GM23338 (cell line): ENCODE results near the gene POLR2F. TPM values are rescaled to one million over a fixed set of nuclear protein-coding genes. Genes with fewer than 3 reads are reported as not detected.

Source experiments
- ATAC-seq: fragments of 200-7000 bp; cut with Tn5 transposase; 3 replicates; pipeline ENCODE4 v1.9.1; 2020
- DNase-seq: peaks from one replicate; pipeline ENCODE4 v3.0.0-alpha.2; 2015; ENCODE audit warnings: low spot score
- H2AFZ ChIP-seq: fragments of 200-600 bp; sonication (generic); 2 replicates; pipeline ENCODE4 v1.8.0; 2016; ENCODE audit warnings: antibody characterized with exemption, mild to moderate bottlenecking, moderate library complexity
- H3F3A ChIP-seq: fragments of 200-600 bp; sonication (generic); replicated peaks from 2 replicates; pipeline ENCODE4 v1.8.0; 2017; ENCODE audit warnings: antibody characterized with exemption, mixed run types, low read depth
- H3K27ac ChIP-seq: fragments of 200-600 bp; sonication (generic); 2 replicates; pipeline ENCODE4 v1.6.1; 2016; ENCODE audit warnings: low read depth
- H3K27me3 ChIP-seq: fragments of 200-600 bp; sonication (generic); 2 replicates; pipeline ENCODE4 v1.8.0; 2016; ENCODE audit warnings: mild to moderate bottlenecking, mixed run types, moderate library complexity; ENCODE audit not compliant: insufficient read depth
- H3K36me3 ChIP-seq: fragments of 200-600 bp; sonication (generic); 2 replicates; pipeline ENCODE4 v1.8.0; 2016; ENCODE audit warnings: mild to moderate bottlenecking; ENCODE audit not compliant: insufficient read depth
- H3K4me1 ChIP-seq: fragments of 200-600 bp; sonication (generic); 2 replicates; pipeline ENCODE4 v1.8.0; 2016; ENCODE audit warnings: mild to moderate bottlenecking, moderate library complexity; ENCODE audit not compliant: insufficient read depth
- H3K4me2 ChIP-seq: fragments of 200-600 bp; sonication (generic); 2 replicates; pipeline ENCODE4 v1.7.1; 2017; ENCODE audit warnings: mixed run types
- H3K4me3 ChIP-seq: fragments of 200-600 bp; sonication (generic); 2 replicates; pipeline ENCODE4 v1.6.1; 2016; ENCODE audit warnings: mixed run types
- H3K79me2 ChIP-seq: fragments of 200-600 bp; sonication (generic); replicated peaks from 2 replicates; pipeline ENCODE4 v1.8.0; 2017; ENCODE audit warnings: mild to moderate bottlenecking; ENCODE audit not compliant: insufficient read depth
- H3K9me2 ChIP-seq: fragments of 200-600 bp; sonication (generic); 2 replicates; pipeline ENCODE4 v1.8.0; 2017; ENCODE audit not compliant: insufficient read depth
- H4K20me1 ChIP-seq: fragments of 200-600 bp; sonication (generic); replicated peaks from 2 replicates; pipeline ENCODE4 v1.8.0; 2017; ENCODE audit warnings: mild to moderate bottlenecking; ENCODE audit not compliant: insufficient read depth
- H3K27ac Mint-ChIP-seq: 2 replicates; pipeline ENCODE4 v1.8.0; 2020; ENCODE audit warnings: inconsistent platforms, mild to moderate bottlenecking, moderate library complexity, mixed read lengths
- H3K27me3 Mint-ChIP-seq: 3 replicates; pipeline ENCODE4 v1.8.0; 2022; ENCODE audit warnings: low read depth, mild to moderate bottlenecking, moderate library complexity, mixed read lengths, inconsistent platforms; ENCODE audit not compliant: insufficient read depth, poor library complexity
- H3K36me3 Mint-ChIP-seq: 3 replicates; pipeline ENCODE4 v1.8.0; 2021; ENCODE audit warnings: low read depth, mild to moderate bottlenecking, inconsistent platforms, moderate library complexity, mixed read lengths
- H3K4me1 Mint-ChIP-seq: 3 replicates; pipeline ENCODE4 v1.8.0; 2020; ENCODE audit warnings: mild to moderate bottlenecking, inconsistent platforms, mixed read lengths
- H3K4me3 Mint-ChIP-seq: 3 replicates; pipeline ENCODE4 v1.8.0; 2021; ENCODE audit warnings: moderate library complexity, mild to moderate bottlenecking, inconsistent platforms, mixed read lengths
- H3K9me3 Mint-ChIP-seq: 3 replicates; pipeline ENCODE4 v1.8.0; 2020; ENCODE audit warnings: moderate library complexity, mild to moderate bottlenecking, inconsistent platforms, mixed read lengths
- CREB1 ChIP-seq: fragments of 250-450 bp; sonication (Bioruptor Pico); IDR thresholded peaks from 2 replicates; pipeline ENCODE4 v1.5.0; 2020; ENCODE audit warnings: low read depth, mild to moderate bottlenecking, moderate library complexity
- CTCF ChIP-seq, 2 experiments: fragments of 200-600 bp in 1 of 2; sonication (generic) in 1 of 2; conservative IDR thresholded peaks; 2 replicates each; pipeline versions ENCODE4 v1.5.1 to v1.6.1; 2016 to 2017; ENCODE audit warnings: antibody characterized with exemption in 2 of 2, low read depth in 2 of 2, mild to moderate bottlenecking in 2 of 2, moderate library complexity in 1 of 2
- ETS1 ChIP-seq: IDR thresholded peaks from 2 replicates; pipeline ENCODE4 v1.6.1; 2016; ENCODE audit warnings: antibody characterized with exemption
- EZH2 ChIP-seq: fragments of 200-600 bp; sonication (generic); IDR thresholded peaks from one replicate; pipeline ENCODE4 v1.8.0; 2017; ENCODE audit warnings: antibody characterized with exemption, mild to moderate bottlenecking, low read depth; ENCODE audit not compliant: unreplicated experiment
- EZH2phosphoT487 ChIP-seq: fragments of 200-600 bp; sonication (generic); IDR thresholded peaks from one replicate; pipeline ENCODE4 v1.8.1; 2018; ENCODE audit warnings: antibody characterized with exemption; ENCODE audit not compliant: unreplicated experiment
- JUNB ChIP-seq: IDR thresholded peaks from one replicate; pipeline ENCODE4 v1.6.1; 2016; ENCODE audit warnings: antibody characterized with exemption; ENCODE audit not compliant: unreplicated experiment
- NANOG ChIP-seq: IDR thresholded peaks from 2 replicates; pipeline ENCODE4 v1.6.1; 2016; ENCODE audit warnings: antibody characterized with exemption, borderline replicate concordance
- REST ChIP-seq: IDR thresholded peaks from one replicate; pipeline ENCODE4 v1.6.1; 2018; ENCODE audit warnings: antibody characterized with exemption; ENCODE audit not compliant: unreplicated experiment
- STAT1 ChIP-seq: IDR thresholded peaks from one replicate; pipeline ENCODE4 v1.6.1; 2016; ENCODE audit warnings: antibody characterized with exemption; ENCODE audit not compliant: unreplicated experiment
- ZNF114 ChIP-seq: fragments of 250-450 bp; sonication (Bioruptor Pico); IDR thresholded peaks from 2 replicates; pipeline ENCODE4 v1.5.0; 2020; ENCODE audit warnings: mild to moderate bottlenecking, moderate library complexity
- ZNF331 ChIP-seq: fragments of 250-450 bp; sonication (Bioruptor Pico); IDR thresholded peaks from 2 replicates; pipeline ENCODE4 v1.5.0; 2020; ENCODE audit warnings: low read depth, mild to moderate bottlenecking, moderate library complexity
- polyA plus RNA-seq: library from polyadenylated mRNA; unstranded; fragments of >200 nt; fragmentation: Nextera tagmentation; extraction: Ambion mirVana; gene quantifications from 2 replicates; pipeline ENCODE4 v1.2.1, GENCODE V29; 2016
- total RNA-seq: library from RNA; depleted of rRNA; stranded (reverse); fragments of >200 nt; shearing (Covaris generic); gene quantifications from 2 replicates; pipeline ENCODE4 v1.2.3, GENCODE V29; 2014

POLR2F gene
- total and polyA plus RNA-seq, 2 experiments from 2014 or later, result 144 to 429 TPM

- Mint-ChIP-seq H3K9me3 (no peaks in the 10 kb centered on the region), H3K36me3 (no peaks in the 10 kb centered on the region; the same call in 2 of the 3 replicates), H3K27me3 (peaks cover 5% of the 10 kb centered on the region), H3K27ac (no peak overlapping the region), H3K4me3 (no peak overlapping the region), H3K4me1 (no peaks in the 10 kb centered on the region)
- H3K4me3 ChIP-seq, result no peak overlapping the region
- no peaks in the 10 kb centered on the region for H3K4me1 ChIP-seq
- H3K79me2 ChIP-seq, result no peaks in the 10 kb centered on the region
- H4K20me1 ChIP-seq, result no peaks in the 10 kb centered on the region
- no peak overlapping the region for H3K4me2 ChIP-seq
- no peaks in the 10 kb centered on the region for H3F3A ChIP-seq
- no peaks in the 10 kb centered on the region for H3K9me2 ChIP-seq
- H3K36me3 ChIP-seq, result no peaks in the 10 kb centered on the region
- TF ChIP-seq NANOG, result no peak
- no peak for TF ChIP-seq ZNF114 (CRISPR knock-in tag)
- TF ChIP-seq ZNF331, result no peak
- no peak for TF ChIP-seq EZH2
- no peak for TF ChIP-seq EZH2phosphoT487
- no peak for TF ChIP-seq CREB1 (CRISPR knock-in tag)
- no peak for TF ChIP-seq ETS1
- TF ChIP-seq STAT1, result no peak
- no peak for TF ChIP-seq CTCF (conservative IDR thresholded peaks at IDR 0.05; ENCODE audit: low read depth in 2 of 2)
- ATAC-seq (no peak; the same call in 2 of the 3 replicates), DNase-seq (no peak)
- no peak overlapping the region for H3K27ac ChIP-seq
- no peak overlapping the region for H2AFZ ChIP-seq
- no peaks in the 10 kb centered on the region for H3K27me3 ChIP-seq
Observed at GRCh38 chr22:38007330-38007902, 53.9 kb downstream of the POLR2F start.

- Histone ChIP-seq H3K27ac (no peak overlapping the region), H3K36me3 (no peaks in the 10 kb centered on the region), H3K27me3 (no peaks in the 10 kb centered on the region), H4K20me1 (no peaks in the 10 kb centered on the region), H2AFZ (no peak overlapping the region), H3K4me2 (no peak overlapping the region), H3K79me2 (no peaks in the 10 kb centered on the region), H3K4me3 (no peak overlapping the region), H3K4me1 (no peaks in the 10 kb centered on the region), H3K9me2 (no peaks in the 10 kb centered on the region), H3F3A (no peaks in the 10 kb centered on the region)
- no peak for ATAC-seq
- Mint-ChIP-seq H3K4me3 (no peak overlapping the region), H3K9me3 (no peaks in the 10 kb centered on the region; the same call in 2 of the 3 replicates), H3K36me3 (no peaks in the 10 kb centered on the region), H3K4me1 (no peaks in the 10 kb centered on the region), H3K27me3 (peaks cover 5% of the 10 kb centered on the region), H3K27ac (no peak overlapping the region)
- no peak for DNase-seq
- TF ChIP-seq STAT1 (no peak), REST (no peak), JUNB (no peak), ETS1 (no peak)
Observed at GRCh38 chr22:38009000-38009806, 55.7 kb downstream of the POLR2F start.
